ENCODE data around the gene SAPCD2. TPM values are rescaled to one million over a fixed set of nuclear protein-coding genes. Genes with fewer than 3 reads are reported as not detected.
A peak's percentile ranks its signal among the peaks of the same experiment; 100 is the strongest.

The SAPCD2 gene
- polyA plus RNA-seq, 3 donors: 0.03 to 3.1 (median 1.7) TPM

- peaks cover 5 to 15% of the 10 kb centered on the region in 2 donors for H3K36me3 Mint-ChIP-seq
- peaks cover 15 to 17% of the 10 kb centered on the region in 2 donors for H3K4me1 ChIP-seq (ENCODE audit: control insufficient read depth in 1 of 2, insufficient read depth in 2 of 2, low read length in 2 of 2)
- TF ChIP-seq, protein P1, sequence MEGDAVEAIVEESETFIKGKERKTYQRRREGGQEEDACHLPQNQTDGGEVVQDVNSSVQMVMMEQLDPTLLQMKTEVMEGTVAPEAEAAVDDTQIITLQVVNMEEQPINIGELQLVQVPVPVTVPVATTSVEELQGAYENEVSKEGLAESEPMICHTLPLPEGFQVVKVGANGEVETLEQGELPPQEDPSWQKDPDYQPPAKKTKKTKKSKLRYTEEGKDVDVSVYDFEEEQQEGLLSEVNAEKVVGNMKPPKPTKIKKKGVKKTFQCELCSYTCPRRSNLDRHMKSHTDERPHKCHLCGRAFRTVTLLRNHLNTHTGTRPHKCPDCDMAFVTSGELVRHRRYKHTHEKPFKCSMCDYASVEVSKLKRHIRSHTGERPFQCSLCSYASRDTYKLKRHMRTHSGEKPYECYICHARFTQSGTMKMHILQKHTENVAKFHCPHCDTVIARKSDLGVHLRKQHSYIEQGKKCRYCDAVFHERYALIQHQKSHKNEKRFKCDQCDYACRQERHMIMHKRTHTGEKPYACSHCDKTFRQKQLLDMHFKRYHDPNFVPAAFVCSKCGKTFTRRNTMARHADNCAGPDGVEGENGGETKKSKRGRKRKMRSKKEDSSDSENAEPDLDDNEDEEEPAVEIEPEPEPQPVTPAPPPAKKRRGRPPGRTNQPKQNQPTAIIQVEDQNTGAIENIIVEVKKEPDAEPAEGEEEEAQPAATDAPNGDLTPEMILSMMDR (IDR thresholded peaks at IDR 0.05): no peak
- no peak overlapping the region for H3K4me2 ChIP-seq (replicated peaks; ENCODE audit: extremely low read depth, low read length, poor library complexity, severe bottlenecking)
- no peak overlapping the region for H3K4me3 ChIP-seq (replicated peaks in 1 of 3; ENCODE audit: low read depth in 2 of 3, low read length in 3 of 3)
- H3K4me3 Mint-ChIP-seq: no peak overlapping the region
- no peak overlapping the region for H3K27ac ChIP-seq (ENCODE audit: low read depth in 1 of 2, low read length in 2 of 2)
- peaks cover 20% of the 10 kb centered on the region in 2 donors for H3K36me3 ChIP-seq (replicated peaks in 1 of 2; ENCODE audit: control insufficient read depth in 1 of 2, insufficient read depth in 2 of 2, low read length in 2 of 2)
- peaks cover 14% of the 10 kb centered on the region for H4K20me1 ChIP-seq (ENCODE audit: insufficient read depth, low read length)
- no peak for DNase-seq
- no peaks in the 10 kb centered on the region for H3K79me2 ChIP-seq (ENCODE audit: insufficient read depth, low read length)
- peaks cover 3 to 9% (median 6%) of the 10 kb centered on the region in 3 donors for H3K27me3 Mint-ChIP-seq (ENCODE audit: low read depth in 3 of 3)
- no peak overlapping the region for H3K9ac ChIP-seq (ENCODE audit: insufficient read depth, low read length, poor library complexity, severe bottlenecking)
- peaks cover 0 to 3% of the 10 kb centered on the region in 2 donors for H3K27me3 ChIP-seq (ENCODE audit: control insufficient read depth in 2 of 2, insufficient read depth in 2 of 2, low read length in 2 of 2)
- H3K9me3 Mint-ChIP-seq: peaks cover 0 to 3% (median 0%) of the 10 kb centered on the region in 7 donors
- H3K9me3 ChIP-seq (replicated peaks in 1 of 2; ENCODE audit: control insufficient read depth in 1 of 2, insufficient read depth in 1 of 2, low read length in 2 of 2): no peaks in the 10 kb centered on the region
- intact Hi-C loops (cut with micrococcal nuclease): loop anchor here in 1 of 2 donors (5.0 kb wide), 2 partner anchors 66 to 111 kb away; partner anchors contain the start of genes CYSRT1 and RNF224
- no peak overlapping the region for H3K27ac Mint-ChIP-seq
- no peak overlapping the region for H2AFZ ChIP-seq (ENCODE audit: insufficient read depth, low read depth, low read length, poor library complexity, severe bottlenecking)
- peaks cover 12% of the 10 kb centered on the region for H3K4me1 Mint-ChIP-seq
- WGBS (ENCODE audit: insufficient coverage): 67% methylated on average over 3 of the region's 6 CpGs
These were observed 45.7 kb upstream of the SAPCD2 start for GRCh38 chr9:137116027-137116507.

GRCh38 chr9:137115394-137116026, 45.2 kb upstream of the SAPCD2 start:
- Mint-ChIP-seq H3K27ac (no peak overlapping the region), H3K4me1 (peaks cover 12% of the 10 kb centered on the region), H3K27me3 (ENCODE audit: low read depth in 3 of 3) (peaks cover 3 to 9% (median 6%) of the 10 kb centered on the region in 3 donors), H3K36me3 (peaks cover 8 to 19% of the 10 kb centered on the region in 2 donors), H3K4me3 (no peak overlapping the region), H3K9me3 (peaks cover 0 to 3% (median 0%) of the 10 kb centered on the region in 7 donors)
- TF ChIP-seq, protein P1 (IDR thresholded peaks at IDR 0.05): no peak
- intact Hi-C loops (cut with micrococcal nuclease): loop anchor here in 1 of 2 donors (5.0 kb wide), 2 partner anchors 67 to 112 kb away; partner anchors contain the start of genes CYSRT1 and RNF224
- Histone ChIP-seq H3K4me3 (replicated peaks in 1 of 3; ENCODE audit: low read depth in 2 of 3, low read length in 3 of 3) (peak overlapping the region in 1 of 3 experiments; percentile 70), H3K9ac (ENCODE audit: insufficient read depth, low read length, poor library complexity, severe bottlenecking) (no peak overlapping the region), H3K36me3 (replicated peaks in 1 of 2; ENCODE audit: control insufficient read depth in 1 of 2, insufficient read depth in 2 of 2, low read length in 2 of 2) (peaks cover 21 to 25% of the 10 kb centered on the region in 2 donors), H3K79me2 (ENCODE audit: insufficient read depth, low read length) (no peaks in the 10 kb centered on the region), H3K9me3 (replicated peaks in 1 of 2; ENCODE audit: control insufficient read depth in 1 of 2, insufficient read depth in 1 of 2, low read length in 2 of 2) (no peaks in the 10 kb centered on the region), H3K27me3 (ENCODE audit: control insufficient read depth in 2 of 2, insufficient read depth in 2 of 2, low read length in 2 of 2) (peaks cover 0 to 3% of the 10 kb centered on the region in 2 donors), H3K4me1 (ENCODE audit: control insufficient read depth in 1 of 2, insufficient read depth in 2 of 2, low read length in 2 of 2) (peaks cover 15 to 17% of the 10 kb centered on the region in 2 donors), H2AFZ (ENCODE audit: insufficient read depth, low read depth, low read length, poor library complexity, severe bottlenecking) (peak overlapping the region; percentile 93), H3K27ac (ENCODE audit: low read depth in 1 of 2, low read length in 2 of 2) (no peak overlapping the region), H4K20me1 (ENCODE audit: insufficient read depth, low read length) (peaks cover 14% of the 10 kb centered on the region), H3K4me2 (replicated peaks; ENCODE audit: extremely low read depth, low read length, poor library complexity, severe bottlenecking) (peak overlapping the region; percentile 85)
- no peak for DNase-seq
- 85% methylated on average over 15 of the region's 21 CpGs for WGBS (ENCODE audit: insufficient coverage)

Data from CD14-positive monocyte (primary cell).